Liver (tissue), 9 donors: ENCODE measurements around the gene FARS2. TPM values are rescaled to one million over a fixed set of nuclear protein-coding genes. Genes with fewer than 3 reads are reported as not detected.

ENCODE experiments used
- DNase-seq: peaks from one replicate; pipeline ENCODE4 v3.0.0-alpha.2; 2017; ENCODE audit warnings: low spot score
- H3K27ac ChIP-seq, 2 donors: one replicate each; pipeline ENCODE4 v1.7.0; 2013; ENCODE audit warnings: inconsistent platforms in 2 of 2, low read length in 2 of 2, control low read depth in 1 of 2, low read depth in 1 of 2, mild to moderate bottlenecking in 1 of 2
- H3K27me3 ChIP-seq, 4 donors: one replicate each; pipeline versions ENCODE4 v1.6.1 to v1.7.0; 2013; ENCODE audit warnings: low read length in 3 of 4, inconsistent platforms in 1 of 4, mild to moderate bottlenecking in 1 of 4, moderate library complexity in 1 of 4; ENCODE audit not compliant: control insufficient read depth in 4 of 4, insufficient read depth in 4 of 4
- H3K36me3 ChIP-seq, 4 donors: one replicate each; pipeline versions ENCODE4 v1.6.1 to v1.7.0; 2013; ENCODE audit warnings: low read length in 3 of 4, mild to moderate bottlenecking in 3 of 4, low read depth in 1 of 4, moderate library complexity in 1 of 4; ENCODE audit not compliant: control insufficient read depth in 4 of 4, insufficient read depth in 3 of 4
- H3K4me1 ChIP-seq, 4 donors: one replicate each; pipeline versions ENCODE4 v1.6.1 to v1.7.0; 2013; ENCODE audit warnings: low read length in 3 of 4, mild to moderate bottlenecking in 3 of 4, moderate library complexity in 1 of 4; ENCODE audit not compliant: control insufficient read depth in 4 of 4, insufficient read depth in 4 of 4
- H3K4me3 ChIP-seq, 3 donors: one replicate each; pipeline versions ENCODE4 v1.6.1 to v1.7.0; 2013; ENCODE audit warnings: low read length in 3 of 3, control low read depth in 1 of 3, low read depth in 1 of 3, mild to moderate bottlenecking in 1 of 3
- H3K9ac ChIP-seq, 2 donors: one replicate each; pipeline ENCODE4 v1.7.0; 2013; ENCODE audit warnings: low read length in 2 of 2, mild to moderate bottlenecking in 2 of 2, moderate library complexity in 2 of 2, control low read depth in 1 of 2, low read depth in 1 of 2
- H3K9me3 ChIP-seq, 4 donors: one replicate each; pipeline versions ENCODE4 v1.6.1 to v1.7.0; 2013; ENCODE audit warnings: low read length in 3 of 4; ENCODE audit not compliant: control insufficient read depth in 4 of 4
- ATF3 ChIP-seq: IDR thresholded peaks from 2 replicates; pipeline ENCODE4 v1.6.1; 2016; ENCODE audit warnings: antibody characterized with exemption
- CTCF ChIP-seq: fragments of 150-350 bp; IDR thresholded peaks from 2 replicates; pipeline ENCODE4 v1.5.1; 2017; ENCODE audit warnings: improper control_type of control experiment, low read depth, low read length; ENCODE audit not compliant: missing input control
- EGR1 ChIP-seq, 2 donors: IDR thresholded peaks; 2 replicates each; pipeline ENCODE4 v1.6.1; 2016 to 2018; ENCODE audit warnings: antibody characterized with exemption in 2 of 2, low read depth in 2 of 2
- FOXA1 ChIP-seq: IDR thresholded peaks from 2 replicates; pipeline ENCODE4 v1.6.1; 2016; ENCODE audit warnings: antibody characterized with exemption
- FOXA2 ChIP-seq: IDR thresholded peaks from 2 replicates; pipeline ENCODE4 v1.6.1; 2016; ENCODE audit warnings: antibody characterized with exemption
- GABPA ChIP-seq, 2 donors: IDR thresholded peaks in 1 of 2; conservative IDR thresholded peaks in 1 of 2; 2 replicates each; pipeline ENCODE4 v1.6.1; 2016; ENCODE audit warnings: antibody characterized with exemption in 2 of 2, mild to moderate bottlenecking in 1 of 2, moderate library complexity in 1 of 2
- MAX ChIP-seq: IDR thresholded peaks from 2 replicates; pipeline ENCODE4 v1.6.1; 2016; ENCODE audit warnings: antibody characterized with exemption
- RAD21 ChIP-seq, 2 donors: IDR thresholded peaks; 2 replicates each; pipeline ENCODE4 v1.6.1; 2016; ENCODE audit warnings: antibody characterized with exemption in 2 of 2, mild to moderate bottlenecking in 2 of 2
- REST ChIP-seq: IDR thresholded peaks from 2 replicates; pipeline ENCODE4 v1.6.1; 2016; ENCODE audit warnings: antibody characterized with exemption, mild to moderate bottlenecking
- RXRA ChIP-seq, 2 donors: IDR thresholded peaks; 2 replicates each; pipeline ENCODE4 v1.6.1; 2017 to 2018; ENCODE audit warnings: antibody characterized with exemption in 2 of 2, mild to moderate bottlenecking in 1 of 2
- YY1 ChIP-seq: IDR thresholded peaks from 2 replicates; pipeline ENCODE4 v1.6.1; 2016; ENCODE audit warnings: antibody characterized with exemption, mild to moderate bottlenecking
- ZBTB33 ChIP-seq: IDR thresholded peaks from 2 replicates; pipeline ENCODE4 v1.6.1; 2016; ENCODE audit warnings: antibody characterized with exemption
- whole genome bisulfite sequencing: extraction: QIAGEN DNeasy Blood & Tissue Kit; methylation state at CpG from one replicate; pipeline ENCODE4 v1.1.7; 2013; 5-methylcytosine and 5-hydroxymethylcytosine counted together
- polyA plus RNA-seq, 2 donors: library from polyadenylated mRNA; stranded (reverse) in 1 of 2; unstranded in 1 of 2; fragments of 200-250 nt in 1 of 2; fragments of >200 nt in 1 of 2; fragmentation: Nextera tagmentation in 1 of 2; extraction: Ambion mirVana in 1 of 2; gene quantifications; one replicate each; pipeline versions ENCODE4 v1.2.1 to v1.2.3, GENCODE V29; 2013 to 2015
- total RNA-seq, 2 donors: library from RNA; depleted of rRNA; stranded (reverse); fragments of >200 nt; gene quantifications; one replicate each; pipeline ENCODE4 v1.2.3, GENCODE V29; 2014
- donor health status: healthy.
- donor health status: healthy.
- donor health status: healthy.
- donor health status: healthy.
- donor health status: healthy.

FARS2 gene
- total and polyA plus RNA-seq, 4 donors, result 7.8 to 25.9 (median 11.2) TPM

GRCh38 chr6:5634525-5634924 is 373.2 kb downstream of the FARS2 start:
- Histone ChIP-seq H3K27ac (no peak overlapping the region), H3K9ac (no peak overlapping the region), H3K4me1 (peaks cover 0 to 2% (median 0%) of the 10 kb centered on the region in 4 donors), H3K9me3 (peaks cover 0 to under 1% (median 0%) of the 10 kb centered on the region in 4 donors), H3K4me3 (no peak overlapping the region), H3K27me3 (no peaks in the 10 kb centered on the region), H3K36me3 (no peaks in the 10 kb centered on the region)
- no peak for DNase-seq
- 64% methylated on average over 4 of the region's 4 CpGs for WGBS
- TF ChIP-seq GABPA (IDR thresholded peaks at IDR 0.05 in 1 of 2, conservative IDR thresholded peaks at IDR 0.05 in 1 of 2) (no peak), YY1 (no peak), ATF3 (no peak), MAX (no peak), FOXA2 (no peak), REST (no peak), RXRA (IDR thresholded peaks at IDR 0.05) (no peak), RAD21 (IDR thresholded peaks at IDR 0.05) (no peak), ZBTB33 (no peak), EGR1 (IDR thresholded peaks at IDR 0.05; ENCODE audit: low read depth in 2 of 2) (no peak)

GRCh38 chr6:5636210-5637030 is 375.1 kb downstream of the FARS2 start:
- H3K27ac ChIP-seq, result no peak overlapping the region
- no peaks in the 10 kb centered on the region for H3K27me3 ChIP-seq
- H3K9me3 ChIP-seq, result peaks cover 0 to 15% (median 4%) of the 10 kb centered on the region in 4 donors
- TF ChIP-seq YY1 (peak; percentile 62), RAD21 (IDR thresholded peaks at IDR 0.05) (no peak)
- H3K4me3 ChIP-seq, result no peak overlapping the region
- no peak for DNase-seq
- WGBS, result 90% methylated on average over 16 of the region's 16 CpGs
- no peaks in the 10 kb centered on the region for H3K4me1 ChIP-seq
- no peak overlapping the region for H3K9ac ChIP-seq
- H3K36me3 ChIP-seq, result no peaks in the 10 kb centered on the region

- no peak overlapping the region for H3K4me3 ChIP-seq
- no peak for TF ChIP-seq RXRA (IDR thresholded peaks at IDR 0.05)
- TF ChIP-seq EGR1 (IDR thresholded peaks at IDR 0.05; ENCODE audit: low read depth in 2 of 2), result no peak
- TF ChIP-seq ZBTB33, result no peak
- TF ChIP-seq CTCF, result no peak
- no peak for TF ChIP-seq FOXA1
- peaks cover 0 to 15% (median 4%) of the 10 kb centered on the region in 4 donors for H3K9me3 ChIP-seq
- no peak overlapping the region for H3K27ac ChIP-seq
- H3K27me3 ChIP-seq, result no peaks in the 10 kb centered on the region
- DNase-seq, result no peak
- H3K36me3 ChIP-seq, result no peaks in the 10 kb centered on the region
- H3K4me1 ChIP-seq, result no peaks in the 10 kb centered on the region
- H3K9ac ChIP-seq, result no peak overlapping the region
- WGBS, result 94% methylated on average over 5 of the region's 5 CpGs
These were observed 376.4 kb downstream of the FARS2 start for GRCh38 chr6:5637714-5638113.
